ENCODE data around the gene SULF2. TPM values are rescaled to one million over a fixed set of nuclear protein-coding genes. Genes with fewer than 3 reads are reported as not detected.
A peak's percentile ranks its signal among the peaks of the same experiment; 100 is the strongest.

The SULF2 gene
- total and polyA plus RNA-seq, 9 of the 15 experiments (the other 6 are each of a cell fraction or from before 2014, with no cell fraction given): 0.33 TPM; not detected in 8

- Histone ChIP-seq H3K9ac (ENCODE audit: insufficient read depth in 1 of 2, low read depth in 2 of 2, low read length in 2 of 2) (no peak overlapping the region), H2AFZ (ENCODE audit: low read depth, low read length) (no peak overlapping the region), H3K27me3 (ENCODE audit: control insufficient read depth in 2 of 2, insufficient read depth in 2 of 2, low read length in 2 of 2) (peaks cover 1 to 42% of the 10 kb centered on the region in 2 experiments; a peak in 3 of 5 replicates), H3K27ac (ENCODE audit: extremely low read depth, low read depth, low read length) (no peak overlapping the region), H3K4me1 (replicated peaks in 1 of 2; ENCODE audit: control insufficient read depth in 2 of 2, insufficient read depth in 2 of 2, low read length in 2 of 2) (peaks cover 0 to under 1% of the 10 kb centered on the region in 2 experiments; a peak in 1 of 5 replicates), H3K9me1 (ENCODE audit: control insufficient read depth, insufficient read depth, low read length) (no peaks in the 10 kb centered on the region), H3K36me3 (ENCODE audit: control insufficient read depth, insufficient read depth, low read length) (no peaks in the 10 kb centered on the region), H4K20me1 (replicated peaks; ENCODE audit: control insufficient read depth, insufficient read depth, low read length) (no peaks in the 10 kb centered on the region), H3K79me2 (ENCODE audit: control insufficient read depth, insufficient read depth, low read length) (no peaks in the 10 kb centered on the region), H3K4me3 (no peak overlapping the region), H3K9me3 (replicated peaks; ENCODE audit: control insufficient read depth, insufficient read depth, low read depth, low read length) (no peaks in the 10 kb centered on the region), H3K4me2 (ENCODE audit: insufficient read depth, low read length) (no peak overlapping the region)
- TF ChIP-seq NEUROD1 (IDR thresholded peaks at IDR 0.05; ENCODE audit: borderline replicate concordance, low read depth, low read length, partially characterized antibody): no peak
- DNase-seq (ENCODE audit: extremely low read depth in 1 of 4, low spot score in 3 of 4) (no peak), FAIRE-seq (no peak), ATAC-seq (no peak)
- WGBS (ENCODE audit: insufficient coverage, low coverage, missing lambda C conversion rate): 0% methylated on average over 10 of the region's 10 CpGs
- ChIA-PET CTCF (ENCODE audit: low intra/inter-chr PET ratio) (no interaction called here), POLR2A (no interaction called here)
- BruUV-seq (replicated peaks): no TSS peak
- in situ Hi-C loops (cut with MboI) (no loop called here), intact Hi-C loops (cut with micrococcal nuclease) (no loop called here)
Measured at GRCh38 chr20:47780720-47781389, 4.4 kb downstream of the SULF2 start.

GRCh38 chr20:47778398-47779354 is 6.6 kb downstream of the SULF2 start:
- Histone ChIP-seq H2AFZ (ENCODE audit: low read depth, low read length) (no peak overlapping the region), H3K36me3 (ENCODE audit: control insufficient read depth, insufficient read depth, low read length) (no peaks in the 10 kb centered on the region), H3K9me1 (ENCODE audit: control insufficient read depth, insufficient read depth, low read length) (no peaks in the 10 kb centered on the region), H3K4me1 (replicated peaks in 1 of 2; ENCODE audit: control insufficient read depth in 2 of 2, insufficient read depth in 2 of 2, low read length in 2 of 2) (no peaks in the 10 kb centered on the region), H3K79me2 (ENCODE audit: control insufficient read depth, insufficient read depth, low read length) (no peaks in the 10 kb centered on the region), H3K9ac (ENCODE audit: insufficient read depth in 1 of 2, low read depth in 2 of 2, low read length in 2 of 2) (no peak overlapping the region), H4K20me1 (replicated peaks; ENCODE audit: control insufficient read depth, insufficient read depth, low read length) (no peaks in the 10 kb centered on the region), H3K4me3 (no peak overlapping the region), H3K4me2 (ENCODE audit: insufficient read depth, low read length) (no peak overlapping the region), H3K27me3 (ENCODE audit: control insufficient read depth in 2 of 2, insufficient read depth in 2 of 2, low read length in 2 of 2) (peaks cover 6 to 43% of the 10 kb centered on the region in 2 experiments; a peak in 3 of 5 replicates), H3K27ac (ENCODE audit: extremely low read depth, low read depth, low read length) (no peak overlapping the region), H3K9me3 (replicated peaks; ENCODE audit: control insufficient read depth, insufficient read depth, low read depth, low read length) (no peaks in the 10 kb centered on the region)
- BruUV-seq (replicated peaks): no TSS peak
- CTCF ChIA-PET (ENCODE audit: low intra/inter-chr PET ratio): no interaction called here
- FAIRE-seq: no peak
- no peak for ATAC-seq
- TF ChIP-seq NUFIP1 (IDR thresholded peaks at IDR 0.05; ENCODE audit: partially characterized antibody) (no peak), ZNF644 (tag; IDR thresholded peaks at IDR 0.05; ENCODE audit: low read depth) (no peak), POU5F1 (IDR thresholded peaks at IDR 0.05; ENCODE audit: borderline replicate concordance, low read depth, low read length, partially characterized antibody) (no peak), BCOR (IDR thresholded peaks at IDR 0.05) (no peak), HMGXB4 (CRISPR knock-in tag; IDR thresholded peaks at IDR 0.05) (no peak), ZBTB11 (CRISPR knock-in tag; IDR thresholded peaks at IDR 0.05) (peak in 1 of 3 experiments; percentile 6; a peak in 1 of 6 replicates)
- DNase-seq (ENCODE audit: extremely low read depth in 1 of 4, low spot score in 3 of 4): no peak
- WGBS (ENCODE audit: insufficient coverage, low coverage, missing lambda C conversion rate): 5% methylated on average over 17 of the region's 17 CpGs
- POLR2A ChIA-PET: no interaction called here
- intact Hi-C loops (cut with micrococcal nuclease) (no loop called here), in situ Hi-C loops (cut with MboI) (no loop called here)
